Nephron progenitor cell (in vitro differentiated cells): ENCODE data around the gene ERICH2.

Experiments
- DNase-seq: peaks from one replicate; pipeline ENCODE4 v3.0.0; 2021
- H3K27ac Mint-ChIP-seq: 2 replicates; pipeline ENCODE4 v1.8.0; 2021; ENCODE audit warnings: mild to moderate bottlenecking, moderate library complexity, mixed read lengths
- H3K27me3 Mint-ChIP-seq: 2 replicates; pipeline ENCODE4 v1.8.0; 2021; ENCODE audit warnings: mild to moderate bottlenecking, low read depth, mixed read lengths; ENCODE audit not compliant: poor library complexity
- H3K36me3 Mint-ChIP-seq: 2 replicates; pipeline ENCODE4 v1.8.0; 2021; ENCODE audit warnings: low read depth, mixed read lengths
- H3K4me1 Mint-ChIP-seq: 2 replicates; pipeline ENCODE4 v1.8.0; 2021; ENCODE audit warnings: mixed read lengths
- H3K4me3 Mint-ChIP-seq: 2 replicates; pipeline ENCODE4 v1.8.0; 2021; ENCODE audit warnings: mild to moderate bottlenecking, moderate library complexity, mixed read lengths
- H3K9me3 Mint-ChIP-seq: 2 replicates; pipeline ENCODE4 v1.8.0; 2021; ENCODE audit warnings: mild to moderate bottlenecking, moderate library complexity, mixed read lengths
- TF ChIP-seq, protein P1 (sequence below): fragments of 200-600 bp; sonication (generic); IDR thresholded peaks from 2 replicates; pipeline ENCODE4 v1.5.0; 2021; ENCODE audit warnings: antibody characterized with exemption

The ERICH2 gene

DNA sequence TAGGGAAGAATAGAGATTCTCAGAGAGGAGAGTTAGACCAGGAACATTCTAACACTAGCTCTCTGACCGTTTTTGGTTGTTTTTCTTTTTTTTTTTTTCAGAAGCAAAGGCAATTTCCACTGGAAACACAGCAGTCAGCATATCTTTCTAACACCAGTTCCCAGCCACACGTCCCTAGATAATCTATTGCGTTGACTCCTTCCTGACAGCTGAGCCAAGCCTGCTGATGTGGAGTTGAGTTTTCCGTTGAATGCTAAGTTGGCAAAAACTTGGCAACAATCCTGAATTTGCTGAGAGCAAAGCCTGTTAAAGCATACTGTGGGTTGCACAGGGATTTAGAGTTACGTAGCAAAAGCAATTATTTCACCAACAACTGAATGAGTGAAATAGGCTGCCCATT, 65.8 kb downstream of the ERICH2 start:
- TF ChIP-seq, protein P1, sequence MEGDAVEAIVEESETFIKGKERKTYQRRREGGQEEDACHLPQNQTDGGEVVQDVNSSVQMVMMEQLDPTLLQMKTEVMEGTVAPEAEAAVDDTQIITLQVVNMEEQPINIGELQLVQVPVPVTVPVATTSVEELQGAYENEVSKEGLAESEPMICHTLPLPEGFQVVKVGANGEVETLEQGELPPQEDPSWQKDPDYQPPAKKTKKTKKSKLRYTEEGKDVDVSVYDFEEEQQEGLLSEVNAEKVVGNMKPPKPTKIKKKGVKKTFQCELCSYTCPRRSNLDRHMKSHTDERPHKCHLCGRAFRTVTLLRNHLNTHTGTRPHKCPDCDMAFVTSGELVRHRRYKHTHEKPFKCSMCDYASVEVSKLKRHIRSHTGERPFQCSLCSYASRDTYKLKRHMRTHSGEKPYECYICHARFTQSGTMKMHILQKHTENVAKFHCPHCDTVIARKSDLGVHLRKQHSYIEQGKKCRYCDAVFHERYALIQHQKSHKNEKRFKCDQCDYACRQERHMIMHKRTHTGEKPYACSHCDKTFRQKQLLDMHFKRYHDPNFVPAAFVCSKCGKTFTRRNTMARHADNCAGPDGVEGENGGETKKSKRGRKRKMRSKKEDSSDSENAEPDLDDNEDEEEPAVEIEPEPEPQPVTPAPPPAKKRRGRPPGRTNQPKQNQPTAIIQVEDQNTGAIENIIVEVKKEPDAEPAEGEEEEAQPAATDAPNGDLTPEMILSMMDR: no peak
- Mint-ChIP-seq H3K36me3 (peaks cover 65% of the 10 kb centered on the region), H3K27me3 (no peaks in the 10 kb centered on the region), H3K4me3 (no peak overlapping the region), H3K9me3 (no peaks in the 10 kb centered on the region), H3K4me1 (no peaks in the 10 kb centered on the region), H3K27ac (no peak overlapping the region)
- DNase-seq: no peak

DNA sequence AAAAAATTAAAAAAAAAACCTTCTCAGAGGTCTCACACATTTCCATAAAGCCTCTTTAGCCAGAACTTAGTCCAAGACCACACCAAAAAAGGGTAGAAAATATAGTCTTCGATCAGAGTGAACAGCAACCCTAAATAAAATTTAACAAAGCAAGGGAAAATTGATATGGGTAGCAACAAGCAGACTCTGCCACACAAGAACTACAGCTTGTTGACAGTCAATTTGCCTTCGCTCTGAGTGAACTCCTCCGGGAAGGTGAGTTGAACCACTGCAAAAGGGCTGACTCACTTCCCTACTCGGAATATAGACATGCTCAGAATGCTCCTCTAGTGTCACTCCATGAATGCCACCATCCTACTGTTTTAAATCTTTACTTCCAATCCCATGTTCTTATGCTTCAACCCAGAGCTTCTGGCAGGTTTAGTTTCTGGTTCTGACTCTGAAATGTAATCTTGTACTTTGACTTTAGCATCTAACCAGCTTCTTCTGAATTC, 70.6 kb downstream of the ERICH2 start:
- TF ChIP-seq, protein P1: no peak
- Mint-ChIP-seq H3K9me3 (no peaks in the 10 kb centered on the region), H3K36me3 (peaks cover 69% of the 10 kb centered on the region), H3K4me1 (peaks cover 14% of the 10 kb centered on the region), H3K27me3 (no peaks in the 10 kb centered on the region), H3K4me3 (no peak overlapping the region), H3K27ac (no peak overlapping the region)
- no peak for DNase-seq

DNA sequence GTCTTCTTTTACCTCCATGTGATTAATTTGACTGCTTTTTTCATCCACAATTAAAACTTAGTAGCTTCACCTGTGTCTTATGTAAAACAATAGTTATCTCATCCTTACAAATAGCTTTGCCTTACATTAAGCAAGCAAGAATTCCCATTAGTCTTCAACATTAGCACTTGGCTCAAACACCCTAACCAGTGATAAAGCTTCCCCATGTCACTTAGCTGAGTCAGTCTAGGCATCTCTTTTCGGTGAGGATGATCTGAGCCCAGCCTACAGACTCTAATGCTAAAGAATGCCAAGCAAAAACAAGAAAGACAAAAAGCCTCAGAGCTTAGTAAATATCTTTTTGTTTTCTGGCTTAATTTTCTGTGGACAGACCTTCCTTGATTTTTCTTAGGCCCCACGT, 72.6 kb downstream of the ERICH2 start:
- no peak for DNase-seq
- H3K27ac Mint-ChIP-seq: no peak overlapping the region
- peaks cover 62% of the 10 kb centered on the region for H3K36me3 Mint-ChIP-seq
- H3K4me1 Mint-ChIP-seq: peaks cover 14% of the 10 kb centered on the region
- TF ChIP-seq, protein P1: no peak
- H3K4me3 Mint-ChIP-seq: no peak overlapping the region
- H3K9me3 Mint-ChIP-seq: no peaks in the 10 kb centered on the region
- H3K27me3 Mint-ChIP-seq: no peaks in the 10 kb centered on the region

DNA sequence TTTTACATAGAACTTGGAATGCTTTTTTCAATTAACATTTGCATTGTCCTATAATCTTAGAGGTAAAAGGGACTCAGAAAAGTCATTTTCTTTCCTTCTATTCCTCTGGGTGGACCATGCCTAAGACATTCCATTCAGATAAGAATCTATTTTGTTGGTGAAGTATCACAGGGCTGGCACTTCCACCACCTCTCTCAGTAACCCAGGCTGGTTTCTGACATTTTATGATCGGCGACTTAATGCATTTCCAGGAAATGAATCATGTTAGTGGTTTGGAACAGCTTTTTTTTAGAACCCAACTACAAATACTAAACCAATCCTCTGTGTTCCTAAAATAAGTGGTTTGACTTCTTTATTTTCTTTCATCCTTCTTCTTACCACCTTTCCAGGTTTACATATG, 73.5 kb downstream of the ERICH2 start:
- Mint-ChIP-seq H3K36me3 (peaks cover 60% of the 10 kb centered on the region), H3K27me3 (no peaks in the 10 kb centered on the region)

DNA sequence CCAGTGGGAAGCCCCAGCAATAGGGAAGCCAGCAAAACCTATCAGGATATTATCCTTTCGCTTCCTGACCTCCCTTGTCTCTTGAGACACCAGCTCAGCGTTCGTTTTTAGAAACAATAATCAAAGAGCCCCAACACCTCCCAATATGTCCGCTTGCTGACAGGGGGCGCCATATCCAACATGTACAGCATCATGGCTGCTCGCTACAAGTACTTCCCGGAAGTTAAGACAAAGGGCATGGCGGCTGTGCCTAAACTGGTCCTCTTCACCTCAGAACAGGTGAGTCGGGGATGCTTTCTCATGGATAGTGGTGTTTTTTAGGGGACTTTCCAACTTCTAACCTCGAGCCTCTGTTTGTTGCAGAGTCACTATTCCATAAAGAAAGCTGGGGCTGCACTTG, 75.2 kb downstream of the ERICH2 start:
- H3K9me3 Mint-ChIP-seq: no peaks in the 10 kb centered on the region
- peaks cover 19% of the 10 kb centered on the region for H3K4me1 Mint-ChIP-seq
- H3K36me3 Mint-ChIP-seq: peaks cover 60% of the 10 kb centered on the region
- no peak overlapping the region for H3K4me3 Mint-ChIP-seq
- TF ChIP-seq, protein P1: peak; percentile 26
- peak; percentile 27 for DNase-seq
- H3K27ac Mint-ChIP-seq: peak overlapping the region; percentile 29
- H3K27me3 Mint-ChIP-seq: no peaks in the 10 kb centered on the region

More for the DNA sequence above, 73.5 kb downstream of the ERICH2 start:
- no peak for DNase-seq
- no peak overlapping the region for H3K4me3 Mint-ChIP-seq
- peaks cover 14% of the 10 kb centered on the region for H3K4me1 Mint-ChIP-seq
- TF ChIP-seq, protein P1: no peak
- H3K9me3 Mint-ChIP-seq: no peaks in the 10 kb centered on the region
- H3K27ac Mint-ChIP-seq: no peak overlapping the region

DNA sequence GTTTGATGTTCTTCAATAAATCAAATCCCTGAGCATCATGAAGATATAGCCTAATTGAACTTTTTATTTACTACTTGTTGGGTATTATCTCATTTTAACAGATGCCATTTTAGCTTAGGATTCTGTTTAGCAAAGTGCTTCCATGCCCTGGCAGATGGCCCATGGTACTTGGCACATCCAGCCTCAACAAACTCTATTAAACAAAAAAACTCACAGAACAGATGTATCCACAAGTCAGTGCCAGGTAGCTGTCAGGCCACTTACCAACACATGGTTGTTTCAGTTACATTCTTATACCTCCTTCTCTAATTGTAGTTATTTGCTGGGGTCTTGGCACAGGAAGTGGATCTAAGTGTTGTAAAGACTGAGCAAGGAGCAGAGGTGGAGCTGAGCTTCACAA, 76.1 kb downstream of the ERICH2 start:
- no peak for DNase-seq
- H3K4me3 Mint-ChIP-seq: no peak overlapping the region
- TF ChIP-seq, protein P1: no peak
- no peaks in the 10 kb centered on the region for H3K9me3 Mint-ChIP-seq
- no peaks in the 10 kb centered on the region for H3K27me3 Mint-ChIP-seq
- peaks cover 19% of the 10 kb centered on the region for H3K4me1 Mint-ChIP-seq
- no peak overlapping the region for H3K27ac Mint-ChIP-seq
- H3K36me3 Mint-ChIP-seq: peaks cover 59% of the 10 kb centered on the region
